ENCODE results near the gene THRA.

The THRA gene

DNA sequence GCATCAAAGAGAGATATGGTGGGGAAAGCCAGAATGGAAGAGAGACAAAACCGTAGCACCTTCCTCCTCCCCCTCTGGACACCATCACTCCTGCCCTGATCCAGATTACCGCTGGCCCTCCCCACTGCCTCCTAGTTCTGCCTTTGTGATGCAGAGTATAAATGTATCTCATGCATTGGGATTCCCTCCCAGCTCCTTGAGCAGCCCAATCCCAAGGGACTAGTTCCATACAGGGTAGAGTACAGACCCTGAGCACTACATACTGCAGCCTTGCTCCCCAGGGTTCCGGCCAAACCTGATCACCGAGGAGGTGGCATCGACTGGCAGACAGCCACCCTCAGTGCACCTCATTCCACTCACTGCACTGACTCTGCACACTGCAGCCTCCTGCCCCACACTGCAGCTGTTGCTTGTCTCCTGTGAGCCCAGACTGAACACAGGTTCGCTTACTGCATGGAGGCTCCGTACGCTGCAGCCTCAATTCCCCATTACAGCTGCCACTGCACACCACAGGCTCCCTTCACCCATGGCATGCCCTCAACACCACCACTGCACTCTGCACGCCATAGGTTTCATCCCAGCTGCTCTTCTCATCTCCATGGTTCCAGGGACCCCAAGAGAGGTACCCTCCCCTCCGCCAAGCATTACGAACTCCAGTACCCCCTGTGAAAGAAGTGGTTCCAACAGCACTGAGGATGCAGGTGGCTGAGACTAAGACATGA, 1.7 kb upstream of the THRA start:
- POLR2A ChIA-PET = no interaction called here
- DNase-seq (ENCODE audit: extremely low spot score) = no peak
- CTCF ChIA-PET = interaction anchor here (0.8 to 2.3 kb wide), 2 partner anchors 26 to 51 kb away, joined by 3 to 5 read pairs; no protein-coding TSS in a partner anchor
- no peak for TF ChIP-seq CTBP1 (IDR thresholded peaks at IDR 0.05; ENCODE audit: borderline replicate concordance)
- TF ChIP-seq ARNT (IDR thresholded peaks at IDR 0.05) = no peak
- TF ChIP-seq, protein P1, sequence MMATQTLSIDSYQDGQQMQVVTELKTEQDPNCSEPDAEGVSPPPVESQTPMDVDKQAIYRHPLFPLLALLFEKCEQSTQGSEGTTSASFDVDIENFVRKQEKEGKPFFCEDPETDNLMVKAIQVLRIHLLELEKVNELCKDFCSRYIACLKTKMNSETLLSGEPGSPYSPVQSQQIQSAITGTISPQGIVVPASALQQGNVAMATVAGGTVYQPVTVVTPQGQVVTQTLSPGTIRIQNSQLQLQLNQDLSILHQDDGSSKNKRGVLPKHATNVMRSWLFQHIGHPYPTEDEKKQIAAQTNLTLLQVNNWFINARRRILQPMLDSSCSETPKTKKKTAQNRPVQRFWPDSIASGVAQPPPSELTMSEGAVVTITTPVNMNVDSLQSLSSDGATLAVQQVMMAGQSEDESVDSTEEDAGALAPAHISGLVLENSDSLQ (IDR thresholded peaks at IDR 0.05) = no peak
- TF ChIP-seq FOXM1 (IDR thresholded peaks at IDR 0.05; ENCODE audit: borderline replicate concordance) = no peak
- TF ChIP-seq L3MBTL2 (conservative IDR thresholded peaks at IDR 0.05) = no peak
- no peak for TF ChIP-seq SUZ12 (IDR thresholded peaks at IDR 0.05)
- no peak for TF ChIP-seq TARDBP (IDR thresholded peaks at IDR 0.05)
- TF ChIP-seq SP1 (IDR thresholded peaks at IDR 0.05) = no peak
- no peak for TF ChIP-seq BHLHE40 (IDR thresholded peaks at IDR 0.05; ENCODE audit: borderline replicate concordance)
- no peak for TF ChIP-seq ELF4 (IDR thresholded peaks at IDR 0.05)

DNA sequence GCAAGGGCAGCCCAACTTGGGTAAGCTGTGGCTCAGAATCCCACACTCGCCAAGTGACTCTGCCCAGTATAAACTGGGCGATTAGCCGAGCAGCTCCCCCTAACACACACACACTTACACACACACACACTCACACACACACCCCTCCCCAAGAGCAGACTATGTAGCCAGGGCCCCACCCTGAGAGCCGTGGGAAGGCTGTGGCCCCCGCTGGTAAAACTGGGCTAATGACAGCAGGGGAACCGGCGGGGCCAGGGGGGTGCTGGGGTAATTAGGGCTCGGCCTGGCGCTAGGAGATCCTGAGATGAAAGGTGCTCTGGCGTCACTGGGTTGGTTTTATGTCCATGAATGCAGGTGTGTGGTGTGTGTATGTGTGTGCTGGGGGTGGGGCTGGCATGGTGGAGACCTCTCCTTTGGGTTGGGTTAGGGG, 1.1 kb upstream of the THRA start:
- POLR2A ChIA-PET = interaction anchor here (0.9 kb wide), 1 partner anchor 14 kb away, joined by 3 read pairs; no protein-coding TSS in a partner anchor
- TF ChIP-seq ARNT (IDR thresholded peaks at IDR 0.05) (no peak), HDGF (IDR thresholded peaks at IDR 0.05; ENCODE audit: borderline replicate concordance) (no peak), ELF4 (IDR thresholded peaks at IDR 0.05) (no peak), FOXA1 (IDR thresholded peaks at IDR 0.05) (no peak), TARDBP (IDR thresholded peaks at IDR 0.05) (no peak), FOXK2 (IDR thresholded peaks at IDR 0.05) (no peak), ZNF384 (IDR thresholded peaks at IDR 0.05) (no peak), L3MBTL2 (conservative IDR thresholded peaks at IDR 0.05) (no peak), SUZ12 (IDR thresholded peaks at IDR 0.05) (no peak), BHLHE40 (IDR thresholded peaks at IDR 0.05; ENCODE audit: borderline replicate concordance) (no peak), CTBP1 (IDR thresholded peaks at IDR 0.05; ENCODE audit: borderline replicate concordance) (no peak), NFRKB (IDR thresholded peaks at IDR 0.05) (no peak)
- TF ChIP-seq, protein P1 (IDR thresholded peaks at IDR 0.05) = no peak
- CTCF ChIA-PET = interaction anchor here (0.6 to 1.8 kb wide), 4 partner anchors 12 to 54 kb away, joined by 3 to 5 read pairs (median 3); no protein-coding TSS in a partner anchor
- no peak for DNase-seq (ENCODE audit: extremely low spot score)

DNA sequence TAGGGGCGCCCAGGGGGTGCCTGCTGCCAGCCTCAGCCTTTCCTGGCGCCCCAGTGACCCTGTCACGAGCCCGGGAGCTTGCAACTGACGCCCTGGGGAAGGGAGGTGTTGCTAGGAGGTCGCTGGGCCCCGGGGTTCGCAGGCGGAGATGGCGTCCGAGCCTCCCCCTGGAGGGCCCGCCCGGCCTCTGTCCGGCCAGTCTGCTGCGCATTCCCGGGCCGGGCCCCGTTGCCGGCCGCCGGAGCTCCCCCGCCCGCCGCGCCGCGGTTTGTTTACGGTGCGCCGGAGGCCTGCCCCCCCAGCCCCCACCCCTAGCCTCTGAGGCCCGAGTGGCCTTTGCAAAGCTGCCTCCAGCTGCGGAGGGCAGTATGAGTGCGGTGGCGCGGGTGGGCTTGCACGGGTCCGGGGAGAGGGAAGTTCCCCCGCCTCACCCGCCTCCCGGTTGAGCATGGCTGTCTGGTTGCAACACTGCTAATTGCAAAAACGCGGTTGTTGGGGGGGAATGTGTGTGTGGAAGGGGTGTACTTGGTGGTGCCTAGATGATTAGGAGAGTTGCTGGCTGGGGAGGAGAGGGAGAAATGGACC, 514 bp downstream of the THRA start:
- POLR2A ChIA-PET = interaction anchor here (1.2 to 5.9 kb wide), 4 partner anchors 9 to 38 kb away, joined by 4 to 51 read pairs (median 10); partner anchors contain the start of gene MED24
- DNase-seq (ENCODE audit: extremely low spot score) = peak; percentile 15
- TF ChIP-seq SP1 (IDR thresholded peaks at IDR 0.05) = no peak
- CTCF ChIA-PET = interaction anchor here (0.6 to 4.3 kb wide), 5 partner anchors 10 to 51 kb away, joined by 3 to 45 read pairs (median 3); no protein-coding TSS in a partner anchor

DNA sequence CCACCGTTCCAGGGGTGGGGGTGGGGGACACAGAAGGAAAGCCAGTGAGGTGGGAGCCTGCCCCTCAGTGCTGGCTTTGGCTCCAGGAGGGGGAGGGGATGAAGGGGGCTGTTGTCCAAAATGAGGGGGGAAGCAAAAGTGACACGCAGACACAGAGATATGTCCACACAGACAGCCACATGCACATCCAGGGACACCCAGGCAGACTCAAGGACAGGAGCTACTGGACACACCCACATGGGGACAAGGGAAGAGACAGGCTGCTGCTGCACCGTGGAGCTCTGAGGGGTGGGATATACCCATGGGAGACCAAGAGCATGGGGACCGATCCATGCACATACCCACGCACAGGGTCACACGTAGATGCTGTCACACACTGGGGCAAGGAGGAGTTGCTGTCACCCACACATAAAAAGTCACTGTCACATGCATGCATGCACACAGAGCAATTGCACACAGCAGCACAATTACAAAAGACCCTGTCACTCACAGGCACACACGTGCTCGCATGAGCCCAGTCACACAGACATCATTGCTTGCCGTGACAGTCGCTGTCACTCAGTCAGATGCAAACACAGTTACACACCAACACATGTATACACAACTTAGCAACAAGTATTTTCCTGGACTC, 1.3 kb downstream of the THRA start:
- DNase-seq (ENCODE audit: extremely low spot score) = no peak
- TF ChIP-seq ARNT (IDR thresholded peaks at IDR 0.05) = no peak
- no peak for TF ChIP-seq SP1 (IDR thresholded peaks at IDR 0.05)
- TF ChIP-seq FOXA1 (IDR thresholded peaks at IDR 0.05) = no peak
- no peak for TF ChIP-seq TARDBP (IDR thresholded peaks at IDR 0.05)
- TF ChIP-seq, protein P1 (IDR thresholded peaks at IDR 0.05) = peak; percentile 81
- TF ChIP-seq L3MBTL2 (conservative IDR thresholded peaks at IDR 0.05) = no peak
- no peak for TF ChIP-seq SUZ12 (IDR thresholded peaks at IDR 0.05)
- ChIA-PET CTCF (interaction anchor here (0.6 to 4.3 kb wide), 5 partner anchors 12 to 104 kb away, joined by 3 to 45 read pairs (median 4); no protein-coding TSS in a partner anchor), POLR2A (interaction anchor here (1.1 to 5.9 kb wide), 7 partner anchors 9 to 60 kb away, joined by 3 to 51 read pairs (median 8); partner anchors contain the start of genes MED24 and NR1D1)

DNA sequence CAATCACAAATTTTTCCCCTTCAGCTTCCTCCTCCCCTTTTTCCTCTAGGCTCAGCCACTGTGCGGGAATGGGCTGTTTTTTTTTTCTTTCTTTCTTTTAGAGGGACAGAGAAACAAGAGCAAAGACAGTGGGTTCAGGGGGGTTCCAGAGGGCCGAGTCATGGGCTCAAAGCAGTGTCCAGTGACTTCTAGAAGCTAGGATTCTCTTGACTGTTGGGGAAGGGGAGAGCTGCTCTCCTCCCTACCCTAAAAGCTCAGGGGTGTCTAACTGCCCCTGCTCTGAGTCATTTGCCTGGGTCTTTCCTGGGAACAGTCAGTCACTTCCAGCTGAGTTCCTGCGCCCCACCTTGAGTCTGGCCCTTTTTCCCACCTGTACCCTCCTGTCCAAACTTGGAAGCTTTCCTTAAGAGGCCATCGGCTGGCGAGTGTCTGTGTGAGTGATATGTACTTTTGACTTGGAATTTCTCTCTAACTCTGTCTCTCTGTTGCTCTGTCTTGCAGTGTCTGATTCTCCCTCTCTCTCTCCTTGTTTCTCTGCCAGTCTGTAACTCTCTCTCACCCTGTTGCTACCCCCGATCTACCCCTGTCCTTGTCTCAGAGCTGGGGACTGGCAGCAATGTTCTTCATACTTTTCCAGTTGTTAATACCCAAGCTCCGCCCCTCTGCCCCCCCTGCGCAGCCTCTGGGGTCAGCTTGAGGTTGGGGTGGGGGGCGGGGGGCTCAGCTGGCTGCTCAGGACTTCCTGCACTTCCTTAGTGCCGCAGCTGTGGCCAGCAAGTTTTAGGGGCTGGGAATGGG, 2.4 kb downstream of the THRA start:
- no peak for DNase-seq (ENCODE audit: extremely low spot score)
- CTCF ChIA-PET = interaction anchor here (0.6 to 4.3 kb wide), 5 partner anchors 11 to 103 kb away, joined by 3 to 45 read pairs (median 4); no protein-coding TSS in a partner anchor
- POLR2A ChIA-PET = interaction anchor here (0.9 to 5.9 kb wide), 6 partner anchors 8 to 58 kb away, joined by 3 to 51 read pairs (median 7); partner anchors contain the start of genes MED24 and NR1D1

More for the DNA sequence above, 2.4 kb downstream of the THRA start:
- TF ChIP-seq HDGF (IDR thresholded peaks at IDR 0.05; ENCODE audit: borderline replicate concordance) (no peak), LEF1 (IDR thresholded peaks at IDR 0.05; ENCODE audit: borderline replicate concordance) (no peak), TARDBP (IDR thresholded peaks at IDR 0.05) (no peak), FOXA1 (IDR thresholded peaks at IDR 0.05) (no peak), ELF4 (IDR thresholded peaks at IDR 0.05) (no peak), ZNF384 (IDR thresholded peaks at IDR 0.05) (no peak), FOXM1 (IDR thresholded peaks at IDR 0.05; ENCODE audit: borderline replicate concordance) (no peak), BHLHE40 (IDR thresholded peaks at IDR 0.05; ENCODE audit: borderline replicate concordance) (no peak), SP1 (IDR thresholded peaks at IDR 0.05) (no peak)
- TF ChIP-seq, protein P1 (IDR thresholded peaks at IDR 0.05) = no peak
